Testis (tissue), 2 donors: ENCODE results near the gene CYFIP2.

Source experiments
- POLR2A ChIP-seq: fragments of 450-650 bp; IDR thresholded peaks from one replicate; pipeline ENCODE4 v1.6.1; 2017; ENCODE audit warnings: antibody characterized with exemption, mild to moderate bottlenecking, moderate library complexity
- TF ChIP-seq, protein P1 (sequence below), 3 experiments: fragments of 450-650 bp in 2 of 3; fragments of 200-600 bp in 1 of 3; sonication (generic) in 1 of 3; IDR thresholded peaks; one replicate each; pipeline ENCODE4 v1.5.1; 2016 to 2019; ENCODE audit warnings: antibody characterized with exemption in 3 of 3, mild to moderate bottlenecking in 2 of 3, moderate library complexity in 1 of 3

- TF ChIP-seq, protein P1, sequence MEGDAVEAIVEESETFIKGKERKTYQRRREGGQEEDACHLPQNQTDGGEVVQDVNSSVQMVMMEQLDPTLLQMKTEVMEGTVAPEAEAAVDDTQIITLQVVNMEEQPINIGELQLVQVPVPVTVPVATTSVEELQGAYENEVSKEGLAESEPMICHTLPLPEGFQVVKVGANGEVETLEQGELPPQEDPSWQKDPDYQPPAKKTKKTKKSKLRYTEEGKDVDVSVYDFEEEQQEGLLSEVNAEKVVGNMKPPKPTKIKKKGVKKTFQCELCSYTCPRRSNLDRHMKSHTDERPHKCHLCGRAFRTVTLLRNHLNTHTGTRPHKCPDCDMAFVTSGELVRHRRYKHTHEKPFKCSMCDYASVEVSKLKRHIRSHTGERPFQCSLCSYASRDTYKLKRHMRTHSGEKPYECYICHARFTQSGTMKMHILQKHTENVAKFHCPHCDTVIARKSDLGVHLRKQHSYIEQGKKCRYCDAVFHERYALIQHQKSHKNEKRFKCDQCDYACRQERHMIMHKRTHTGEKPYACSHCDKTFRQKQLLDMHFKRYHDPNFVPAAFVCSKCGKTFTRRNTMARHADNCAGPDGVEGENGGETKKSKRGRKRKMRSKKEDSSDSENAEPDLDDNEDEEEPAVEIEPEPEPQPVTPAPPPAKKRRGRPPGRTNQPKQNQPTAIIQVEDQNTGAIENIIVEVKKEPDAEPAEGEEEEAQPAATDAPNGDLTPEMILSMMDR (IDR thresholded peaks at IDR 0.05): no peak
- no peak for TF ChIP-seq POLR2A
These were observed 24.4 kb upstream of the CYFIP2 start for GRCh38 chr5:157241483-157241882.
